ENCODE results near the gene SFSWAP. TPM values are rescaled to one million over a fixed set of nuclear protein-coding genes. Genes with fewer than 3 reads are reported as not detected.
"Not testable (repeated sequence)": the region's sequence is repeated elsewhere in the genome, so short reads cannot be mapped to it uniquely, and the experiment has no call there.

SFSWAP gene
- total RNA-seq, 4 donors from 2014 or later, result 49.8 to 88.8 (median 71.3) TPM

DNA sequence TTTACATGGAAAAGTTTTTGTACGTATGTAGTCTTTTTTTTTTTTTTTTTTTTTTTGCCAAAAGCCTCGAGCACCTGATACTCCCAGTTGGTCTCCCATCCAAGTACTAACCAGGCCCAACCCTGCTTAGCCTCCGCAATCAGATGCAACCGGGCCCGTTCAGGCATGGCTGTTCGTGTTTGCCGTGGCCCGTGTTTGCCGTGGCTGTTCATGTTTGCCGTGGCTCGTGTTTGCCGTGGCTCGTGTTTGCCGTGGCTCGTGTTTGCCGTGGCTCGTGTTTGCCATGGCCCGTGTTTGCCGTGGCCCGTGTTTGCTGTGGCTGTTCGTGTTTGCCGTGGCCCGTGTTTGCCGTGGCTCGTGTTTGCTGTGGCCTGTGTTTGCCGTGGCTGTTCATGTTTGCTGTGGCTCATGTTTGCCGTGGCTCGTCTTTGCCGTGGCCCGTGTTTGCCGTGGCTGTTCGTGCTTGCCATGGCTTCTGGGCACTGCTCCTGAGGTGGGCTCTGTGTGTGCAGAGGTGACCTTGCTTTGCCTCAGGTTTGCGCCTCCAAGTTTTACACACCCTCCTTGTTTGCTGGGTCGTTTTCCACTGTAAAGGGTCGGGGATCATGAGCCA, 90.5 kb downstream of the SFSWAP start:
- Histone ChIP-seq H3K27me3 (no peaks in the 10 kb centered on the region), H3K4me3 (no peak overlapping the region), H3K27ac (no peak overlapping the region), H3K9me3 (no peaks in the 10 kb centered on the region), H3K4me1 (peaks cover 0 to 7% (median 0%) of the 10 kb centered on the region in 4 donors), H3K36me3 (peaks cover 0 to 64% (median 0%) of the 10 kb centered on the region in 3 donors)
- TF ChIP-seq POLR2A (IDR thresholded peaks at IDR 0.05) (no peak), CTCF (IDR thresholded peaks at IDR 0.05) (no peak), EP300 (IDR thresholded peaks at IDR 0.05) (no peak)
- WGBS, 2 donors, result 84 to 87% methylated on average over 18 to 23 of the region's 35 CpGs
- no peak for DNase-seq (ENCODE audit: low spot score in 2 of 2)

- 24 to 25% methylated on average over 11 of the region's 11 CpGs for WGBS, 2 donors
- H3K36me3 ChIP-seq, result peaks cover 0 to 38% (median 0%) of the 10 kb centered on the region in 3 donors
- H3K9me3 ChIP-seq, result no peaks in the 10 kb centered on the region
- TF ChIP-seq POLR2A (IDR thresholded peaks at IDR 0.05), result no peak
- TF ChIP-seq EP300 (IDR thresholded peaks at IDR 0.05), result no peak
- no peak for TF ChIP-seq CTCF (IDR thresholded peaks at IDR 0.05)
- H3K27me3 ChIP-seq, result no peaks in the 10 kb centered on the region
- H3K27ac ChIP-seq, result peak overlapping the region in 1 of 4 donors; percentile 26
- DNase-seq (ENCODE audit: low spot score in 2 of 2), result no peak
- H3K4me1 ChIP-seq, result peaks cover 0 to 7% (median 0%) of the 10 kb centered on the region in 4 donors
- no peak overlapping the region for H3K4me3 ChIP-seq
Observed at GRCh38 chr12:131803961-131804521, 93.2 kb downstream of the SFSWAP start.

DNA sequence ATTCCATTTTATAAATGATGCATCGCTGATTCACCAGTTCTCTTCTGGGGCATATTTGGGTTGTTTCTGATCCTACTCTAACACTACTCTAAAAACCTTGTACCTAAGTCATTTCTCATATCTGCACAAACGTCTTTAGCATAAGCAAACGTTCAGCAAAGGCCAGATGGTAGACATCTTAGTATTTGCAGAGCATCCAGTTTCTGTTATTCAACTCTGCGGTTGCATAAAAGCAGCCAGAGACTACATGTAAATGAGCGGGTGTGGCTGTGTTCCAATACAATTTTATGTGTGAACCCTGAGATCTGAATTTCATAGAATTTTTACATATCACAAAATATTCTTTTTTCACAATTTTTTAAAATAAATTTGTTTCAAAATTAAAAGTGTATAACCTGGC, 94.5 kb downstream of the SFSWAP start:
- Histone ChIP-seq H3K27ac (no peak overlapping the region), H3K9me3 (no peaks in the 10 kb centered on the region), H3K27me3 (no peaks in the 10 kb centered on the region), H3K36me3 (peaks cover 0 to 24% (median 0%) of the 10 kb centered on the region in 3 donors), H3K4me3 (no peak overlapping the region), H3K4me1 (peaks cover 0 to 7% (median 0%) of the 10 kb centered on the region in 4 donors)
- 76 to 94% methylated on average over 5 of the region's 5 CpGs for WGBS, 2 donors
- TF ChIP-seq EP300 (IDR thresholded peaks at IDR 0.05), result no peak
- TF ChIP-seq POLR2A (IDR thresholded peaks at IDR 0.05), result no peak
- TF ChIP-seq CTCF (IDR thresholded peaks at IDR 0.05), result no peak
- DNase-seq (ENCODE audit: low spot score in 2 of 2), result no peak

- H3K4me1 ChIP-seq, result peaks cover 0 to 7% (median 0%) of the 10 kb centered on the region in 4 donors
- no peaks in the 10 kb centered on the region for H3K9me3 ChIP-seq
- WGBS, 2 donors, result 82 to 89% methylated on average over 7 of the region's 7 CpGs
- no peak overlapping the region for H3K27ac ChIP-seq
- TF ChIP-seq CTCF (IDR thresholded peaks at IDR 0.05) (no peak), EP300 (IDR thresholded peaks at IDR 0.05) (no peak), POLR2A (IDR thresholded peaks at IDR 0.05) (no peak)
- no peaks in the 10 kb centered on the region for H3K27me3 ChIP-seq
- DNase-seq (ENCODE audit: low spot score in 2 of 2), result no peak
- H3K4me3 ChIP-seq, result no peak overlapping the region
- peaks cover 0 to 13% (median 0%) of the 10 kb centered on the region in 3 donors for H3K36me3 ChIP-seq
Observed at GRCh38 chr12:131806674-131807073, 95.8 kb downstream of the SFSWAP start.

GRCh38 chr12:131808744-131809371, 98.0 kb downstream of the SFSWAP start:
- TF ChIP-seq POLR2A (IDR thresholded peaks at IDR 0.05), result no peak
- no peak for TF ChIP-seq CTCF (IDR thresholded peaks at IDR 0.05)
- TF ChIP-seq EP300 (IDR thresholded peaks at IDR 0.05), result no peak
- no peaks in the 10 kb centered on the region for H3K27me3 ChIP-seq
- H3K4me3 ChIP-seq, result no peak overlapping the region
- no peak overlapping the region for H3K27ac ChIP-seq
- H3K4me1 ChIP-seq, result peaks cover 0 to 7% (median 0%) of the 10 kb centered on the region in 4 donors
- H3K9me3 ChIP-seq, result peaks cover 0 to 12% (median 0%) of the 10 kb centered on the region in 4 donors
- DNase-seq (ENCODE audit: low spot score in 2 of 2), result no peak
- WGBS, 2 donors, result 84 to 89% methylated on average over 44 of the region's 44 CpGs
- no peaks in the 10 kb centered on the region for H3K36me3 ChIP-seq

DNA sequence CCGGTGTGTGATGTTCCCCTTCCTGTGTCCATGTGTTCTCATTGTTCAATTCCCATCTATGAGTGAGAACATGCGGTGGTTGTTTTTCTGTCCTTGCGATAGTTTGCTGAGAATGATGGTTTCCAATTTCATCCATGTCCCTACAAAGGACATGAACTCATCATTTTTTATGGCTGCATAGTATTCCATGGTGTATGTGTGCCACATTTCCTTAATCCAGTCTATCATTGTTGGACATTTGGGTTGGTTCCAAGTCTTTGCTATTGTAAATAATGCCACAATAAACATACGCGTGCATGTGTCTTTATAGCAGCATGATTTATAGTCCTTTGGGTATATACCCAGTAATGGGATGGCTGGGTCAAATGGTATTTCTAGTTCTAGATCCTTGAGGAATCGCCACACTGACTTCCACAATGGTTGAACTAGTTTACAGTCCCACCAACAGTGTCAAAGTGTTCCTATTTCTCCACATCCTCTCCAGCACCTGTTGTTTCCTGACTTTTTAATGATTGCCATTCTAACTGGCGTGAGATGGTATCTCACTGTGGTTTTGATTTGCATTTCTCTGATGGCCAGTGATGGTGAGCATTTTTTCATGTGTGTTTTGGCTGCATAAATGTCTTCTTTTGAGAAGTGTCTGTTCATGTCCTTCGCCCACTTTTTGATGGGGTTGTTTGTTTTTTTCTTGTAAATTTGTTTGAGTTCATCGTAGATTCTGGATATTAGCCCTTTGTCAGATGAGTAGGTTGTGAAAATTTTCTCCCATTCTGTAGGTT, 98.8 kb downstream of the SFSWAP start:
- WGBS, 2 donors, result 96 to 98% methylated on average over 8 to 9 of the region's 9 CpGs
- not testable (repeated sequence) for H3K36me3 ChIP-seq; H3K27me3 ChIP-seq; DNase-seq (ENCODE audit: low spot score in 2 of 2); H3K27ac ChIP-seq; H3K4me3 ChIP-seq; H3K4me1 ChIP-seq
- H3K9me3 ChIP-seq, result peaks cover 0 to 12% (median 0%) of the 10 kb centered on the region in 4 donors

Measured in tibial nerve (tissue), 4 donors.